Measurements from ENCODE around the gene ANKRD35. TPM values are rescaled to one million over a fixed set of nuclear protein-coding genes. Genes with fewer than 3 reads are reported as not detected.
A peak's percentile ranks its signal among the peaks of the same experiment; 100 is the strongest.
"Not testable (repeated sequence)": the region's sequence is repeated elsewhere in the genome, so short reads cannot be mapped to it uniquely, and the experiment has no call there.

Gene ANKRD35
- 2.1 TPM for total RNA-seq (ENCODE audit: unreplicated experiment)
- long read RNA-seq, partial matches to known transcripts, result 1 of 1 reads
- long read RNA-seq, other reads (novel, unspliced or antisense), result 0 of 1 reads

GRCh38 chr1:145885738-145886287 is at the start of gene ANKRD35:
ANKRD35 (minus strand) TSS chr1:145885866; CDS start chr1:145885758, 108 bp downstream.
- Mint-ChIP-seq H3K4me3 (ENCODE audit: unreplicated experiment) (peak within 1 kb of the TSS; percentile 88), H3K9me3 (ENCODE audit: unreplicated experiment) (no peaks in the 10 kb centered on the region), H3K4me1 (ENCODE audit: low read depth, unreplicated experiment) (peaks cover 9% of the 10 kb centered on the region), H3K27ac (ENCODE audit: unreplicated experiment) (peak within 1 kb of the TSS; percentile 65), H3K36me3 (ENCODE audit: unreplicated experiment) (no peaks in the 10 kb centered on the region), H3K27me3 (ENCODE audit: unreplicated experiment) (peaks cover 13% of the 10 kb centered on the region)
- TF ChIP-seq, protein P1, sequence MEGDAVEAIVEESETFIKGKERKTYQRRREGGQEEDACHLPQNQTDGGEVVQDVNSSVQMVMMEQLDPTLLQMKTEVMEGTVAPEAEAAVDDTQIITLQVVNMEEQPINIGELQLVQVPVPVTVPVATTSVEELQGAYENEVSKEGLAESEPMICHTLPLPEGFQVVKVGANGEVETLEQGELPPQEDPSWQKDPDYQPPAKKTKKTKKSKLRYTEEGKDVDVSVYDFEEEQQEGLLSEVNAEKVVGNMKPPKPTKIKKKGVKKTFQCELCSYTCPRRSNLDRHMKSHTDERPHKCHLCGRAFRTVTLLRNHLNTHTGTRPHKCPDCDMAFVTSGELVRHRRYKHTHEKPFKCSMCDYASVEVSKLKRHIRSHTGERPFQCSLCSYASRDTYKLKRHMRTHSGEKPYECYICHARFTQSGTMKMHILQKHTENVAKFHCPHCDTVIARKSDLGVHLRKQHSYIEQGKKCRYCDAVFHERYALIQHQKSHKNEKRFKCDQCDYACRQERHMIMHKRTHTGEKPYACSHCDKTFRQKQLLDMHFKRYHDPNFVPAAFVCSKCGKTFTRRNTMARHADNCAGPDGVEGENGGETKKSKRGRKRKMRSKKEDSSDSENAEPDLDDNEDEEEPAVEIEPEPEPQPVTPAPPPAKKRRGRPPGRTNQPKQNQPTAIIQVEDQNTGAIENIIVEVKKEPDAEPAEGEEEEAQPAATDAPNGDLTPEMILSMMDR (IDR thresholded peaks at IDR 0.05; ENCODE audit: partially characterized antibody, unreplicated experiment), result no peak
- peak; percentile 86 for DNase-seq

- not testable (repeated sequence) for DNase-seq; H3K27me3 Mint-ChIP-seq (ENCODE audit: unreplicated experiment); H3K9me3 Mint-ChIP-seq (ENCODE audit: unreplicated experiment); H3K27ac Mint-ChIP-seq (ENCODE audit: unreplicated experiment); H3K36me3 Mint-ChIP-seq (ENCODE audit: unreplicated experiment); H3K4me1 Mint-ChIP-seq (ENCODE audit: low read depth, unreplicated experiment); H3K4me3 Mint-ChIP-seq (ENCODE audit: unreplicated experiment)
Measured at GRCh38 chr1:145932522-145933009, 46.9 kb upstream of the ANKRD35 start.

DNA sequence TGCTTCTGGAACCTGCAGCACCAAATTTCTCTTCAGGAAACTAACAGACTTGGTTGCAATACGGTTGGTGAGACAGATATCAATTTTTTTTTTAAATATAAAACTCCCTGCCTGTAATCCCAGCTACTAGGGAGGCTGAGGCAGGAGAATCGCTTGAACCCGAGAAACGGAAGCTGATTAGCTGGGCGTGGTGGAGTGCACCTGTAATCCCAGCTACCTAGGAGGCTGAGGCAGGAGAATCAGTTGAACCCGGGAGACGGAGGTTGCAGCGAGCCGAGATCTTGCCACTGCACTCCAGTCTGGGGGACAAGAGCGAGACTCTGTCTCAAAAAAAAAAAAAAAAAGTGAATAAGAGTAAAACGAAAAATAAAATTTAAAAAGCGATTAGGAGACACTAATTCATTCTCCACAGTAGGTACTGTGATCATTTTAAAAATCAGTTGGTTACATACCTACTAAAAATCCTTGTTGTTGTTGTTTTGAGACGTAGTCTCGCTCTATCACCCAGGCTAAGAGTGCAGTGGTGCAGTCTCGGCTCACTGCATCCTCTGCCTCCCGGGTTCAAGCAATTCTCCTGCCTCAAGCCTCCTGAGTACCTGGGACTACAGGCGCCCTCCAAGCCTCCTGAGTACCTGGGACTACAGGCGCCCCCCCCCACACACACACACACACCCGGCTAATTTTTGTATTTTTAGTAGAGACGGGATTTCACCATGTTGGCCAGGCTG is 42.4 kb upstream of the ANKRD35 start:
- DNase-seq, result no peak
- TF ChIP-seq, protein P1 (IDR thresholded peaks at IDR 0.05; ENCODE audit: partially characterized antibody, unreplicated experiment), result no peak
- H3K27me3 Mint-ChIP-seq (ENCODE audit: unreplicated experiment), result no peaks in the 10 kb centered on the region
- no peak overlapping the region for H3K27ac Mint-ChIP-seq (ENCODE audit: unreplicated experiment)
- no peaks in the 10 kb centered on the region for H3K36me3 Mint-ChIP-seq (ENCODE audit: unreplicated experiment)
- peaks cover 7% of the 10 kb centered on the region for H3K4me1 Mint-ChIP-seq (ENCODE audit: low read depth, unreplicated experiment)
- H3K9me3 Mint-ChIP-seq (ENCODE audit: unreplicated experiment), result no peaks in the 10 kb centered on the region
- H3K4me3 Mint-ChIP-seq (ENCODE audit: unreplicated experiment), result peak overlapping the region; percentile 63

GRCh38 chr1:145927063-145927886 is 41.6 kb upstream of the ANKRD35 start, which contains the start of gene RBM8A:
RBM8A (minus strand) TSS chr1:145927484; CDS start chr1:145927426, 58 bp downstream.
- H3K4me1 Mint-ChIP-seq (ENCODE audit: low read depth, unreplicated experiment), result peaks cover 7% of the 10 kb centered on the region
- no peaks in the 10 kb centered on the region for H3K27me3 Mint-ChIP-seq (ENCODE audit: unreplicated experiment)
- DNase-seq, result peak; percentile 85
- H3K27ac Mint-ChIP-seq (ENCODE audit: unreplicated experiment), result no peak within 1 kb of the TSS
- H3K9me3 Mint-ChIP-seq (ENCODE audit: unreplicated experiment), result no peaks in the 10 kb centered on the region
- TF ChIP-seq, protein P1 (IDR thresholded peaks at IDR 0.05; ENCODE audit: partially characterized antibody, unreplicated experiment), result peak; percentile 75
- no peaks in the 10 kb centered on the region for H3K36me3 Mint-ChIP-seq (ENCODE audit: unreplicated experiment)
- peak within 1 kb of the TSS; percentile 63 for H3K4me3 Mint-ChIP-seq (ENCODE audit: unreplicated experiment)

- no peak overlapping the region for H3K4me3 Mint-ChIP-seq (ENCODE audit: unreplicated experiment)
- no peak for DNase-seq
- no peaks in the 10 kb centered on the region for H3K9me3 Mint-ChIP-seq (ENCODE audit: unreplicated experiment)
- TF ChIP-seq, protein P1 (IDR thresholded peaks at IDR 0.05; ENCODE audit: partially characterized antibody, unreplicated experiment), result no peak
- no peaks in the 10 kb centered on the region for H3K36me3 Mint-ChIP-seq (ENCODE audit: unreplicated experiment)
- H3K27ac Mint-ChIP-seq (ENCODE audit: unreplicated experiment), result no peak overlapping the region
- no peaks in the 10 kb centered on the region for H3K27me3 Mint-ChIP-seq (ENCODE audit: unreplicated experiment)
- H3K4me1 Mint-ChIP-seq (ENCODE audit: low read depth, unreplicated experiment), result peaks cover 7% of the 10 kb centered on the region
Measured at GRCh38 chr1:145926686-145927062, 41.0 kb upstream of the ANKRD35 start.

All from glutamatergic neuron (in vitro differentiated cells).